HG02981 (cell line): Measurements from ENCODE around the gene PURB.
A peak's percentile ranks its signal among the peaks of the same experiment; 100 is the strongest.
"Not testable (repeated sequence)": the region's sequence is repeated elsewhere in the genome, so short reads cannot be mapped to it uniquely, and the experiment has no call there.

ENCODE experiments used
- ATAC-seq: cut with Tn5 transposase; IDR thresholded peaks from one replicate; pipeline ENCODE4 v1.9.1; 2021; ENCODE audit warnings: mild to moderate bottlenecking, moderate library complexity; ENCODE audit not compliant: unreplicated experiment

Gene PURB

GRCh38 chr7:44854644-44855364 is 30.5 kb downstream of the PURB start:
- ATAC-seq, result no peak

GRCh38 chr7:44853391-44853790 is 31.9 kb downstream of the PURB start:
- no peak for ATAC-seq

- no peak for ATAC-seq
These were observed 32.7 kb downstream of the PURB start for GRCh38 chr7:44852590-44852989.

GRCh38 chr7:44849885-44850544 is 35.3 kb downstream of the PURB start:
- ATAC-seq, result no peak

- no peak for ATAC-seq
These were observed 36.0 kb downstream of the PURB start for GRCh38 chr7:44849259-44849884.

- ATAC-seq, result peak; percentile 83
These were observed 37.3 kb downstream of the PURB start, which contains the start of gene H2AZ2 for GRCh38 chr7:44847920-44848634. Gene H2AZ2, minus strand, starts transcription at chr7:44848087. Its CDS starts 116 bp downstream, at chr7:44847971.

GRCh38 chr7:44847509-44847919 is 37.8 kb downstream of the PURB start:
- peak; percentile 62 for ATAC-seq

- ATAC-seq, result no peak
These were observed 38.4 kb downstream of the PURB start for GRCh38 chr7:44846816-44847508.

- ATAC-seq, result not testable (repeated sequence)
These were observed 38.9 kb downstream of the PURB start for GRCh38 chr7:44846390-44846789.

GRCh38 chr7:44845451-44845850 is 39.9 kb downstream of the PURB start:
- no peak for ATAC-seq

GRCh38 chr7:44843440-44843839 is 41.9 kb downstream of the PURB start:
- ATAC-seq, result not testable (repeated sequence)

GRCh38 chr7:44842675-44843074 is 42.7 kb downstream of the PURB start:
- not testable (repeated sequence) for ATAC-seq

- no peak for ATAC-seq
These were observed 46.6 kb downstream of the PURB start for GRCh38 chr7:44838751-44839150.

GRCh38 chr7:44827567-44827966 is 57.8 kb downstream of the PURB start:
- ATAC-seq, result no peak
